Left colon (tissue), 2 donors: Measurements from ENCODE around the gene EPB41L4B. TPM values are rescaled to one million over a fixed set of nuclear protein-coding genes. Genes with fewer than 3 reads are reported as not detected.

Experiments
- ATAC-seq: fragments of 200-7000 bp; cut with Tn5 transposase; one replicate; pipeline ENCODE4 v1.9.1; 2020; ENCODE audit warnings: mild to moderate bottlenecking, moderate library complexity
- DNase-seq, 2 donors: peaks; one replicate each; pipeline ENCODE4 v3.0.0-alpha.2; 2020
- intact Hi-C, 2 donors: fragments of 100-400 bp; cut with DNase I in 1 of 2; cut with micrococcal nuclease in 1 of 2; formaldehyde crosslinking; loops; one replicate each; pipeline versions ENCODE4 v1.11.2 to v1.14.0; 2022; cut with DNase I, micrococcal nuclease
- total RNA-seq, 2 donors: library from RNA; stranded (reverse); fragmentation: NEBNext Ultra II Directional; extraction: Animal tissue kit (Norgen Biotek cat#: 25700); gene quantifications; one replicate each; pipeline ENCODE4 v1.2.1, GENCODE V29; 2021
- donor health status: DM: no; HTN: no; CAD: no.
- donor health status: DM: yes; HTN: yes; CAD: no.

EPB41L4B gene
- total RNA-seq, 2 donors from 2014 or later, result 147 to 150 TPM

DNA sequence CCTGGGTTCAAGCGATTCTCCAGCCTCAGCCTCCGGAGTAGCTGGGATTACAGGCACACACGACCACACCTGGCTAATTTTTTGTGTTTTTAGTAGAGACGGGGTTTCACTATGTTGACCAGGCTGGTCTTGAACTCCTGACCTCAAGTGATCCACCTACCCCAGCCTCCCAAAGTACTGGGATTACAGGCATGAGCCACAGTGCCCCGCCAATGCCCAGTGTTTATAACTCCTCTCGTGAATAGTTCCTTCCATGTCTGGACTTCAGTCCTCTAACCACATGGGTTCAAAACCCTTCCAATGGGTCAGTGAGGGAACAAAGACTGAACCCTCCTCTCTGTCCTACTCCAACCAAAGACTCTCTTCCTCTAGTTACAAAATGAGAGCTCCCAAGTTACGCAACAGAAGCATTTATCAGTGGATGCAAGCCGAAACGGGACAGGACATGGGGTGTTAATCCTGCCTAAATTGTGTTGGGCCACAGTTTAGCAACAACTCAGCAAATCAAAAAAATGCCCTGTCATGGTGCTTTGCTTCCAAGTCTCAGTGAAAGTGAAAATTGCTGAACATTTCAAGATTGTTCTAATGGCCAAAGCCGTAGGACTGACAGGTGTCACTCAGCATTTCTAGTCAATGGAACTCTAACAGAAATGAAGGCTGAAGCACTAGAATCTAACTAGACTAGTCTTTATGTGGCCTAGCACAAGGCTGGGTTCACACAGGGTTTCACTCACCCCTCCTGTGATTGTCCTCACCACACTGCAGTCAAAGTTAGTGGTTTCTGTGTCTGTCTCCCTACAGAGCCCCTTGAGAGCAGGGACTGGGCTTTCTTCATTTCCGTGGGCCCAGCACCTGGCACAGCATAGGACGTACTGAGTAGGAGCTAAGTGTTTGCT lies 197.9 kb downstream of the EPB41L4B start:
- intact Hi-C loops, result no loop called here
- ATAC-seq, result no peak
- DNase-seq, result no peak

Other genes with a start within 250 kb of the EPB41L4B start
- gene TMEM245, start 201.1 kb downstream of the EPB41L4B start, total RNA-seq, result 10 to 100 TPM; 33.7 to 37.0 TPM
- gene FRRS1L, start 153.8 kb downstream of the EPB41L4B start, total RNA-seq, result under 1 TPM; 0.52 to 0.81 TPM
- gene PTPN3, start 177.2 kb upstream of the EPB41L4B start, total RNA-seq, result 10 to 100 TPM; 27.7 to 29.4 TPM